GM13976 (cell line): ENCODE measurements around the gene LPP.

Source experiments
- DNase-seq: peaks from one replicate; pipeline ENCODE4 v3.0.0; 2012; ENCODE audit warnings: low spot score
- CTCF ChIP-seq: IDR thresholded peaks from 2 replicates; pipeline ENCODE4 v1.5.1; 2012; ENCODE audit warnings: borderline replicate concordance, mild to moderate bottlenecking; ENCODE audit not compliant: insufficient read depth; ENCODE audit errors: extremely low read depth, missing control alignments, control extremely low read depth
- in situ Hi-C: fragments of 300-500 bp; cut with MboI; formaldehyde crosslinking; loops from one replicate; pipeline ENCODE4 v1.12.0; 2022; ENCODE audit warnings: low sequenced_read_pairs, mixed read lengths, inconsistent platforms; ENCODE audit not compliant: unreplicated experiment

The LPP gene

GRCh38 chr3:188241072-188241471, 87.1 kb downstream of the LPP start:
- DNase-seq, result no peak
- no peak for TF ChIP-seq CTCF
- in situ Hi-C loops, result no loop called here

GRCh38 chr3:188241883-188242282, 87.9 kb downstream of the LPP start:
- in situ Hi-C loops, result no loop called here
- no peak for TF ChIP-seq CTCF
- no peak for DNase-seq

GRCh38 chr3:188242436-188243123, 88.6 kb downstream of the LPP start:
- no peak for TF ChIP-seq CTCF
- DNase-seq, result no peak
- in situ Hi-C loops, result no loop called here

GRCh38 chr3:188243124-188243795, 89.3 kb downstream of the LPP start:
- DNase-seq, result no peak
- in situ Hi-C loops, result no loop called here
- no peak for TF ChIP-seq CTCF

- no peak for DNase-seq
- in situ Hi-C loops, result no loop called here
These were observed 90.5 kb downstream of the LPP start for GRCh38 chr3:188244395-188244861.

GRCh38 chr3:188246905-188247304, 92.9 kb downstream of the LPP start:
- in situ Hi-C loops, result no loop called here
- DNase-seq, result no peak
- no peak for TF ChIP-seq CTCF

More at GRCh38 chr3:188244395-188244861, 90.5 kb downstream of the LPP start:
- TF ChIP-seq CTCF, result no peak
